Measurements from ENCODE around the gene PDXK.

- TF ChIP-seq CTCF (IDR thresholded peaks at IDR 0.05; ENCODE audit: poor library complexity) (no peak), EZH2 (IDR thresholded peaks at IDR 0.05; ENCODE audit: borderline replicate concordance) (no peak), EZH2phosphoT487 (IDR thresholded peaks at IDR 0.05; ENCODE audit: low read depth, severe bottlenecking, unreplicated experiment) (no peak)
These were observed 68.0 kb downstream of the PDXK start for GRCh38 chr21:43786807-43787440.
